ENCODE data around the gene TRNAU1AP. TPM values are rescaled to one million over a fixed set of nuclear protein-coding genes. Genes with fewer than 3 reads are reported as not detected.
A peak's percentile ranks its signal among the peaks of the same experiment; 100 is the strongest.

TRNAU1AP gene
- total and polyA plus RNA-seq, 2 of the 13 experiments (the other 11 are each of a cell fraction or from before 2014, with no cell fraction given), result 29.0 to 42.9 TPM

- TF ChIP-seq ARHGAP35 (CRISPR knock-in tag; IDR thresholded peaks at IDR 0.05; ENCODE audit: borderline replicate concordance) (no peak; the same call in 1 of the 2 replicates), MYNN (CRISPR knock-in tag; IDR thresholded peaks at IDR 0.05; ENCODE audit: low read depth) (no peak), SMAD3 (CRISPR knock-in tag; IDR thresholded peaks at IDR 0.05) (peak; percentile 73; the same call in 1 of the 2 replicates), ZNF784 (CRISPR knock-in tag; IDR thresholded peaks at IDR 0.05; ENCODE audit: borderline replicate concordance) (0 out of 2 replicates have a peak, but pooled peaks have one; percentile 65), ZSCAN30 (CRISPR knock-in tag; IDR thresholded peaks at IDR 0.05) (peak; percentile 75; the same call in 1 of the 2 replicates), YEATS4 (CRISPR knock-in tag; IDR thresholded peaks at IDR 0.05; ENCODE audit: borderline replicate concordance) (peak; percentile 87), SRSF4 (IDR thresholded peaks at IDR 0.05; ENCODE audit: low read depth, low read length, poor library complexity, severe bottlenecking) (no peak), ZNF691 (CRISPR knock-in tag; IDR thresholded peaks at IDR 0.05; ENCODE audit: borderline replicate concordance, low read depth) (no peak), GATAD1 (CRISPR knock-in tag; IDR thresholded peaks at IDR 0.05) (peak; percentile 77), ZEB1 (IDR thresholded peaks at IDR 0.05; ENCODE audit: insufficient replicate concordance, low read depth) (no peak), TRIM22 (IDR thresholded peaks at IDR 0.05) (no peak), TBP (CRISPR knock-in tag; IDR thresholded peaks at IDR 0.05) (no peak), TEAD3 (CRISPR knock-in tag; optimal IDR thresholded peaks at IDR 0.05; ENCODE audit: borderline replicate concordance) (peak; percentile 90), RFXAP (CRISPR knock-in tag; IDR thresholded peaks at IDR 0.05; ENCODE audit: borderline replicate concordance) (peak; percentile 70; the same call in 1 of the 2 replicates), MAF1 (CRISPR knock-in tag; IDR thresholded peaks at IDR 0.05; ENCODE audit: borderline replicate concordance) (peak; percentile 76; the same call in 1 of the 2 replicates), MIER2 (CRISPR knock-in tag; IDR thresholded peaks at IDR 0.05) (no peak), MEF2D (CRISPR knock-in tag; IDR thresholded peaks at IDR 0.05) (no peak), ZNF746 (CRISPR knock-in tag; IDR thresholded peaks at IDR 0.05) (peak; percentile 31; the same call in 1 of the 2 replicates), MTA1 (CRISPR knock-in tag; IDR thresholded peaks at IDR 0.05; ENCODE audit: borderline replicate concordance) (no peak), SIN3B (IDR thresholded peaks at IDR 0.05; ENCODE audit: low read length) (no peak), KDM2A (CRISPR knock-in tag; IDR thresholded peaks at IDR 0.05; ENCODE audit: borderline replicate concordance, low read depth) (peak; percentile 67), ZNF546 (CRISPR knock-in tag; conservative IDR thresholded peaks at IDR 0.05) (0 out of 2 replicates have a peak, but pooled peaks have one; percentile 28), TFDP2 (CRISPR knock-in tag; IDR thresholded peaks at IDR 0.05) (peak; percentile 88), RBM22 (optimal IDR thresholded peaks at IDR 0.05; ENCODE audit: low read length) (no peak), ZBTB1 (CRISPR knock-in tag; IDR thresholded peaks at IDR 0.05; ENCODE audit: borderline replicate concordance) (no peak), RXRA (CRISPR knock-in tag; IDR thresholded peaks at IDR 0.05) (peak; percentile 70), SATB2 (CRISPR knock-in tag; IDR thresholded peaks at IDR 0.05) (no peak)
Measured at GRCh38 chr1:28552758-28553663, at the start of gene TRNAU1AP (continued).
